Neural progenitor cell (in vitro differentiated cells): ENCODE results near the gene C8G. TPM values are rescaled to one million over a fixed set of nuclear protein-coding genes. Genes with fewer than 3 reads are reported as not detected.

Experiments used
- DNase-seq: peaks from one replicate; pipeline ENCODE4 v3.0.0-alpha.2; 2016; ENCODE audit warnings: low spot score
- H2AFZ ChIP-seq: fragments of 200-600 bp; sonication (generic); replicated peaks from 2 replicates; pipeline ENCODE4 v1.6.1; 2016; ENCODE audit warnings: antibody characterized with exemption
- H3F3A ChIP-seq: fragments of 200-600 bp; sonication (generic); 2 replicates; pipeline ENCODE4 v1.6.1; 2016; ENCODE audit warnings: antibody characterized with exemption, low read depth
- H3K27ac ChIP-seq: fragments of 200-600 bp; sonication (generic); 2 replicates; pipeline ENCODE4 v1.5.1; 2016; ENCODE audit warnings: mild to moderate bottlenecking
- H3K27me3 ChIP-seq: fragments of 200-600 bp; sonication (generic); 2 replicates; pipeline ENCODE4 v1.6.1; 2016; ENCODE audit warnings: mild to moderate bottlenecking, moderate library complexity
- H3K36me3 ChIP-seq: fragments of 200-600 bp; sonication (generic); 2 replicates; pipeline ENCODE4 v1.5.1; 2016
- H3K4me1 ChIP-seq: fragments of 200-600 bp; sonication (generic); 2 replicates; pipeline ENCODE4 v1.6.1; 2016; ENCODE audit warnings: mixed run types
- H3K4me2 ChIP-seq: fragments of 200-600 bp; sonication (generic); 2 replicates; pipeline ENCODE4 v1.6.1; 2016
- H3K4me3 ChIP-seq: fragments of 200-600 bp; sonication (generic); 2 replicates; pipeline ENCODE4 v1.5.1; 2016
- H3K79me2 ChIP-seq: fragments of 200-600 bp; sonication (generic); 2 replicates; pipeline ENCODE4 v1.6.1; 2016; ENCODE audit warnings: low read depth
- H3K9ac ChIP-seq: fragments of 200-600 bp; sonication (generic); 2 replicates; pipeline ENCODE4 v1.6.1; 2016
- H3K9me3 ChIP-seq: fragments of 200-600 bp; sonication (generic); 2 replicates; pipeline ENCODE4 v1.5.1; 2016; ENCODE audit warnings: low read depth
- H4K20me1 ChIP-seq: fragments of 200-600 bp; sonication (generic); 2 replicates; pipeline ENCODE4 v1.6.1; 2016; ENCODE audit warnings: low read depth
- H3K27ac Mint-ChIP-seq: 3 replicates; pipeline ENCODE4 v1.8.0; 2021; ENCODE audit warnings: mixed read lengths
- H3K27me3 Mint-ChIP-seq: 2 replicates; pipeline ENCODE4 v1.8.0; 2022; ENCODE audit warnings: low read depth, mild to moderate bottlenecking, inconsistent platforms, moderate library complexity, mixed read lengths; ENCODE audit not compliant: insufficient read depth
- H3K36me3 Mint-ChIP-seq: 3 replicates; pipeline ENCODE4 v1.8.0; 2021; ENCODE audit warnings: mixed read lengths
- H3K4me1 Mint-ChIP-seq: 3 replicates; pipeline ENCODE4 v1.8.0; 2021; ENCODE audit warnings: mixed read lengths
- H3K4me3 Mint-ChIP-seq: 3 replicates; pipeline ENCODE4 v1.8.0; 2021; ENCODE audit warnings: mild to moderate bottlenecking, moderate library complexity, mixed read lengths
- H3K9me3 Mint-ChIP-seq: 3 replicates; pipeline ENCODE4 v1.8.0; 2020; ENCODE audit warnings: mixed read lengths
- EZH2 ChIP-seq: fragments of 200-600 bp; sonication (generic); IDR thresholded peaks from 2 replicates; pipeline ENCODE4 v1.6.1; 2017; ENCODE audit warnings: antibody characterized with exemption, mild to moderate bottlenecking, moderate library complexity
- EZH2phosphoT487 ChIP-seq: fragments of 200-600 bp; sonication (generic); IDR thresholded peaks from 2 replicates; pipeline ENCODE4 v1.6.1; 2017; ENCODE audit warnings: antibody characterized with exemption
- total RNA-seq: library from RNA; depleted of rRNA; stranded (reverse); fragments of >200 nt; gene quantifications from 2 replicates; pipeline ENCODE4 v1.2.3, GENCODE V29; 2015; ENCODE audit warnings: low replicate concordance
- TF ChIP-seq, protein P1 (sequence below): fragments of 200-600 bp; sonication (generic); IDR thresholded peaks from 2 replicates; pipeline ENCODE4 v1.5.1; 2017; ENCODE audit warnings: antibody characterized with exemption, mild to moderate bottlenecking

C8G gene
- total RNA-seq, 1 donor from 2014 or later: not detected

DNA sequence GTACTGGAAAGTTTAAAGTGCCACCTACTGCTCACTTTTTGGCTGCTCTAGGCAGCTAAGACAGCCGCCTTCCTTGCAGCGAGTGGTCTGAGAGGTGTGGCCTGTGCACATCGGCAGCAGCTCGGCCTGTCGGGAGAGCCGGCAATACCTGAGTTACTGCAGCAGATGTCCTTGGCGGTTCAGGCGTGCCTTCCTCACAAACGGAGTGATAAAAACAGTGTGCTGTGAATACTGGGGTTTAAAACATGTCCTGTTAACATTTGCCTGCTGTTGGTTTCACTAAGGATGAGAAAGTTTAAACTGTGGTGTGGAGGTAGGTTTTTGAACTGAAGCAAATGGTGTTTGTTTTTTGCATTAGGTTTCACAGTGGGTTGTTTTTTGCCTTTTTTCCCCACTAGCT, 45.8 kb upstream of the C8G start:
- peaks cover 42% of the 10 kb centered on the region for H4K20me1 ChIP-seq
- no peaks in the 10 kb centered on the region for H3K4me1 Mint-ChIP-seq
- H3K9me3 ChIP-seq: no peaks in the 10 kb centered on the region
- no peaks in the 10 kb centered on the region for H3K27me3 ChIP-seq
- H3K4me3 Mint-ChIP-seq: no peak overlapping the region
- peaks cover 3% of the 10 kb centered on the region for H3K36me3 ChIP-seq
- no peaks in the 10 kb centered on the region for H3K9me3 Mint-ChIP-seq
- H3K4me2 ChIP-seq: no peak overlapping the region
- TF ChIP-seq, protein P1, sequence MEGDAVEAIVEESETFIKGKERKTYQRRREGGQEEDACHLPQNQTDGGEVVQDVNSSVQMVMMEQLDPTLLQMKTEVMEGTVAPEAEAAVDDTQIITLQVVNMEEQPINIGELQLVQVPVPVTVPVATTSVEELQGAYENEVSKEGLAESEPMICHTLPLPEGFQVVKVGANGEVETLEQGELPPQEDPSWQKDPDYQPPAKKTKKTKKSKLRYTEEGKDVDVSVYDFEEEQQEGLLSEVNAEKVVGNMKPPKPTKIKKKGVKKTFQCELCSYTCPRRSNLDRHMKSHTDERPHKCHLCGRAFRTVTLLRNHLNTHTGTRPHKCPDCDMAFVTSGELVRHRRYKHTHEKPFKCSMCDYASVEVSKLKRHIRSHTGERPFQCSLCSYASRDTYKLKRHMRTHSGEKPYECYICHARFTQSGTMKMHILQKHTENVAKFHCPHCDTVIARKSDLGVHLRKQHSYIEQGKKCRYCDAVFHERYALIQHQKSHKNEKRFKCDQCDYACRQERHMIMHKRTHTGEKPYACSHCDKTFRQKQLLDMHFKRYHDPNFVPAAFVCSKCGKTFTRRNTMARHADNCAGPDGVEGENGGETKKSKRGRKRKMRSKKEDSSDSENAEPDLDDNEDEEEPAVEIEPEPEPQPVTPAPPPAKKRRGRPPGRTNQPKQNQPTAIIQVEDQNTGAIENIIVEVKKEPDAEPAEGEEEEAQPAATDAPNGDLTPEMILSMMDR: no peak
- TF ChIP-seq EZH2phosphoT487: no peak
- no peak for TF ChIP-seq EZH2
- H3K9ac ChIP-seq: no peak overlapping the region
- H3K27me3 Mint-ChIP-seq: peaks cover 7% of the 10 kb centered on the region
- no peak overlapping the region for H3K4me3 ChIP-seq
- no peaks in the 10 kb centered on the region for H3F3A ChIP-seq
- H2AFZ ChIP-seq: no peak overlapping the region
- no peak for DNase-seq
- no peaks in the 10 kb centered on the region for H3K4me1 ChIP-seq
- H3K27ac ChIP-seq: no peak overlapping the region
- H3K36me3 Mint-ChIP-seq: peaks cover 20% of the 10 kb centered on the region
- H3K27ac Mint-ChIP-seq: no peak overlapping the region
- H3K79me2 ChIP-seq: peaks cover 29% of the 10 kb centered on the region

DNA sequence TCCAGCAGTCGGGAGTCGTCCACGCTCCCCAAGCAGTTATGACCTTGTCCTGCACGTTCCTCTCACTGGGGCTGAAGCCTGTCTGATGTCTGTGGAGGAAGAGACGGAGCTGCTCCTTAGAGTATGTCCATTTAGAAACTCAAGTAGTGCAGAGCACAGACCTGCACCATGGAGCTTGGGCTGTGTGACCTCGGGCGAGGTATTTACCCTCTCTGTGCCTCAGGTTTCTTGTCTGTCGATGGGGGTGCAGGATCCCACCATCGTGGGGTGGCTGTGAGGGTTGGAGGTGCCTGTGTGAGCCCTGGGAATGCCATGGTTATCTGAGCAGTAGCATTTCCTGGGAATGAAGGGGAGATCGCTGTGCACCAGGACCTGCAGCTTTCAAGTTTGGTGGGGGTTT, 44.5 kb upstream of the C8G start:
- Mint-ChIP-seq H3K27me3 (peaks cover 7% of the 10 kb centered on the region), H3K9me3 (no peaks in the 10 kb centered on the region), H3K36me3 (peaks cover 17% of the 10 kb centered on the region), H3K27ac (no peak overlapping the region), H3K4me1 (no peaks in the 10 kb centered on the region), H3K4me3 (peak overlapping the region; percentile 29)
- H3K4me3 ChIP-seq: no peak overlapping the region
- H4K20me1 ChIP-seq: peaks cover 34% of the 10 kb centered on the region
- H3K36me3 ChIP-seq: peaks cover 3% of the 10 kb centered on the region
- no peaks in the 10 kb centered on the region for H3K9me3 ChIP-seq
- DNase-seq: no peak
- H3K9ac ChIP-seq: no peak overlapping the region
- H3K79me2 ChIP-seq: peaks cover 15% of the 10 kb centered on the region
- no peaks in the 10 kb centered on the region for H3K4me1 ChIP-seq
- no peak for TF ChIP-seq EZH2
- TF ChIP-seq, protein P1: no peak
- no peak for TF ChIP-seq EZH2phosphoT487
- no peaks in the 10 kb centered on the region for H3K27me3 ChIP-seq
- no peak overlapping the region for H3K27ac ChIP-seq
- H3K4me2 ChIP-seq: no peak overlapping the region
- H2AFZ ChIP-seq: no peak overlapping the region
- H3F3A ChIP-seq: no peaks in the 10 kb centered on the region

DNA sequence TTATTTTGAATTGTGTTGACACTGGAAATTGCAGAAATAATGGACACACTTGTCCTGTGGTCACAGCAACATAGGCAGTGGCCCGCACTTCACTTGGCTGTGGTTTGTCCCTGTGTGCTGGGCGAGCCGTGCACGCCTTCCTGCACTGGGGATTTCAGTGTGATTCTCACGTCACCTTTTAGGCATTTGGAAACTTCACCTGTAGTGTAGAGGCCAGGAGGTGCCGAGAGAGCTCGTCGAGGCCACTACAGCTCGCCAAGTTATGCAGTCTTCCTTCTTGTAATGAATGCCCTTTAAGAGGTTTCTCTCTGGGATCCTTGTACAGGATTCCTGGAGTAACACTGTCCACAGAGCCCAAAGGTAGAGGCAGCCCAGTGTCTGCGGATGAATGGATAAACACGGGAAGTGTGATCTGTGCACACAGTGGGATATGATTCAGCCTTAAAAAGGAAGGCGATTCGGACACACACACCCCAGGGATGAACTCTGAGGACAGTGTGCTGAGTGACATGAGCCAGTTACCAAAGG, 44.0 kb upstream of the C8G start:
- Mint-ChIP-seq H3K9me3 (no peaks in the 10 kb centered on the region), H3K27me3 (peaks cover 7% of the 10 kb centered on the region), H3K36me3 (peaks cover 17% of the 10 kb centered on the region), H3K4me3 (no peak overlapping the region), H3K27ac (no peak overlapping the region), H3K4me1 (no peaks in the 10 kb centered on the region)
- TF ChIP-seq, protein P1: no peak
- TF ChIP-seq EZH2phosphoT487 (no peak), EZH2 (no peak)
- no peak overlapping the region for H3K4me3 ChIP-seq
- H3K27ac ChIP-seq: no peak overlapping the region
- peaks cover 29% of the 10 kb centered on the region for H4K20me1 ChIP-seq
- DNase-seq: no peak
- H3K9ac ChIP-seq: no peak overlapping the region
- H3K4me2 ChIP-seq: no peak overlapping the region
- peaks cover 10% of the 10 kb centered on the region for H3K79me2 ChIP-seq
- H3K27me3 ChIP-seq: no peaks in the 10 kb centered on the region
- no peaks in the 10 kb centered on the region for H3K9me3 ChIP-seq
- no peak overlapping the region for H2AFZ ChIP-seq
- H3F3A ChIP-seq: no peaks in the 10 kb centered on the region
- peaks cover 3% of the 10 kb centered on the region for H3K36me3 ChIP-seq
- H3K4me1 ChIP-seq: no peaks in the 10 kb centered on the region
